K562 (cell line): ENCODE data around the gene TMEM144. TPM values are rescaled to one million over a fixed set of nuclear protein-coding genes. Genes with fewer than 3 reads are reported as not detected.

Source experiments
- ATAC-seq: fragments of 200-7000 bp; cut with Tn5 transposase; 3 replicates; pipeline ENCODE4 v1.9.1; 2020; ENCODE audit warnings: moderate library complexity
- BruUV-seq: library from RNA; stranded (reverse); fragments of 400-500 nt; replicated peaks from 2 replicates; lab custom pipeline; 2021; lab: Mats Ljungman, UMichigan
- CTCF ChIA-PET: fragments of 300-600 bp; formaldehyde crosslinking; extraction: SDS; loops from one replicate; lab custom pipeline; 2021; ENCODE audit warnings: low intra/inter-chr PET ratio; lab: Yijun Ruan, JAX
- POLR2A ChIA-PET: fragments of 300-600, 350-650 bp; sonication (Branson Sonifier 250); formaldehyde crosslinking; extraction: SDS; loops from one replicate; lab custom pipeline; 2021; ENCODE audit warnings: antibody characterized with exemption, inconsistent platforms; lab: Yijun Ruan, JAX
- DNase-seq, 4 experiments: peaks; one replicate each; pipeline versions ENCODE4 v3.0.0 to v3.0.0-alpha.2; 2011 to 2018; ENCODE audit warnings: low spot score in 3 of 4, mixed read lengths in 3 of 4; ENCODE audit errors: extremely low read depth in 1 of 4
- FAIRE-seq: peaks from 2 replicates; lab custom pipeline; 2011; peaks lifted over from hg19 to GRCh38; lab: Jason Lieb, UNC
- H2AFZ ChIP-seq: 2 replicates; pipeline ENCODE4 v1.6.0; 2011; ENCODE audit warnings: low read depth, low read length, control low read depth, inconsistent platforms
- H3K27ac ChIP-seq: fragments of 200-600 bp; 3 replicates; pipeline ENCODE4 v1.8.0; 2011; ENCODE audit warnings: low read depth, mild to moderate bottlenecking, control low read depth, inconsistent platforms, low read length, moderate library complexity, mixed read lengths; ENCODE audit errors: extremely low read depth
- H3K27me3 ChIP-seq, 2 experiments: fragments of 300-600 bp in 1 of 2; 2 replicates in 1 of 2; 3 replicates in 1 of 2; pipeline versions ENCODE4 v1.6.0 to v1.8.0; 2011; ENCODE audit warnings: inconsistent platforms in 2 of 2, low read length in 2 of 2, mild to moderate bottlenecking in 1 of 2, mixed read lengths in 1 of 2, moderate library complexity in 1 of 2; ENCODE audit not compliant: control insufficient read depth in 2 of 2, insufficient read depth in 2 of 2
- H3K36me3 ChIP-seq: fragments of 300-600 bp; 3 replicates; pipeline ENCODE4 v1.8.0; 2011; ENCODE audit warnings: mild to moderate bottlenecking, low read length, inconsistent platforms; ENCODE audit not compliant: control insufficient read depth, insufficient read depth
- H3K4me1 ChIP-seq, 2 experiments: fragments of 200-600 bp in 1 of 2; replicated peaks in 1 of 2; 2 replicates in 1 of 2; 3 replicates in 1 of 2; pipeline versions ENCODE4 v1.5.1 to v1.8.0; 2011; ENCODE audit warnings: inconsistent platforms in 2 of 2, low read length in 2 of 2, mild to moderate bottlenecking in 1 of 2, mixed read lengths in 1 of 2, moderate library complexity in 1 of 2; ENCODE audit not compliant: control insufficient read depth in 2 of 2, insufficient read depth in 2 of 2
- H3K4me2 ChIP-seq: 2 replicates; pipeline ENCODE4 v1.6.1; 2011; ENCODE audit warnings: low read length, control low read depth, inconsistent platforms, mixed read lengths; ENCODE audit not compliant: insufficient read depth
- H3K4me3 ChIP-seq: fragments of 200-600 bp; sonication (generic), shearing (Covaris generic); 2 replicates; pipeline ENCODE4 v1.5.1; 2016; ENCODE audit warnings: control low read depth, inconsistent platforms
- H3K79me2 ChIP-seq: fragments of 200-600 bp; 3 replicates; pipeline ENCODE4 v1.8.0; 2011; ENCODE audit warnings: low read length, inconsistent platforms; ENCODE audit not compliant: control insufficient read depth, insufficient read depth
- H3K9ac ChIP-seq, 2 experiments: 2 replicates each; pipeline versions ENCODE4 v1.6.0 to v1.6.1; 2011; ENCODE audit warnings: low read depth in 2 of 2, low read length in 2 of 2, control low read depth in 1 of 2, inconsistent platforms in 1 of 2, mild to moderate bottlenecking in 1 of 2, mixed read lengths in 1 of 2; ENCODE audit not compliant: insufficient read depth in 1 of 2
- H3K9me1 ChIP-seq: one replicate; pipeline ENCODE4 v1.6.0; 2011; ENCODE audit warnings: inconsistent platforms, mild to moderate bottlenecking, low read length, moderate library complexity; ENCODE audit not compliant: control insufficient read depth, insufficient read depth
- H3K9me3 ChIP-seq: replicated peaks from 2 replicates; pipeline ENCODE4 v1.5.1; 2011; ENCODE audit warnings: low read depth, low read length, inconsistent platforms; ENCODE audit not compliant: control insufficient read depth, insufficient read depth
- H4K20me1 ChIP-seq: replicated peaks from 2 replicates; pipeline ENCODE4 v1.6.1; 2011; ENCODE audit warnings: low read length, inconsistent platforms, mixed read lengths; ENCODE audit not compliant: control insufficient read depth, insufficient read depth
- ATF4 ChIP-seq: fragments of 450-650 bp; formaldehyde crosslinking; IDR thresholded peaks from 2 replicates; pipeline ENCODE4 v1.4.0; 2022; ENCODE audit warnings: mild to moderate bottlenecking, moderate library complexity
- CBFA2T2 ChIP-seq: fragments of 450-650 bp; conservative IDR thresholded peaks from 2 replicates; pipeline ENCODE4 v1.6.1; 2017; ENCODE audit warnings: mild to moderate bottlenecking
- CHCHD3 ChIP-seq: fragments of 250-450 bp; sonication (Bioruptor Pico); IDR thresholded peaks from 2 replicates; pipeline ENCODE4 v2.1.2; 2022; ENCODE audit warnings: mild to moderate bottlenecking
- E2F6 ChIP-seq, 2 experiments: IDR thresholded peaks; 2 replicates each; pipeline ENCODE4 v1.6.1; 2011; ENCODE audit warnings: borderline replicate concordance in 1 of 2, control low read depth in 1 of 2, low read depth in 1 of 2, low read length in 1 of 2, mild to moderate bottlenecking in 1 of 2, mixed read lengths in 1 of 2, moderate library complexity in 1 of 2; ENCODE audit not compliant: insufficient read depth in 1 of 2, insufficient read length in 1 of 2, poor library complexity in 1 of 2, severe bottlenecking in 1 of 2; ENCODE audit errors: extremely low read depth in 1 of 2
- ERF ChIP-seq: fragments of 450-650 bp; formaldehyde crosslinking; IDR thresholded peaks from 2 replicates; pipeline ENCODE4 v1.4.0; 2020; ENCODE audit warnings: mild to moderate bottlenecking, mixed read lengths
- FOXP4 ChIP-seq: sonication (generic); formaldehyde crosslinking; IDR thresholded peaks from 2 replicates; pipeline ENCODE4 v1.8.0; 2022; ENCODE audit warnings: mild to moderate bottlenecking, missing genetic modification reagents, borderline replicate concordance
- HES1 ChIP-seq: fragments of 450-650 bp; IDR thresholded peaks from 2 replicates; pipeline ENCODE4 v1.6.1; 2016; ENCODE audit warnings: low read depth, mild to moderate bottlenecking, moderate library complexity
- NCOR1 ChIP-seq: fragments of 450-650 bp; IDR thresholded peaks from 2 replicates; pipeline ENCODE4 v1.6.1; 2016; ENCODE audit warnings: mild to moderate bottlenecking, moderate library complexity
- PHB ChIP-seq: fragments of 250-450 bp; sonication (Bioruptor Pico); IDR thresholded peaks from 2 replicates; pipeline ENCODE4 v1.5.0; 2021
- SMAD4 ChIP-seq: fragments of 250-450 bp; sonication (Bioruptor Pico); conservative IDR thresholded peaks from 2 replicates; pipeline ENCODE4 v1.8.0; 2021; ENCODE audit warnings: inconsistent platforms, mild to moderate bottlenecking, moderate library complexity
- TCF3 ChIP-seq: sonication (generic); formaldehyde crosslinking; IDR thresholded peaks from 2 replicates; pipeline ENCODE4 v1.4.0; 2020; ENCODE audit warnings: mild to moderate bottlenecking, missing genetic modification reagents
- UBTF ChIP-seq, 2 experiments: IDR thresholded peaks; 2 replicates each; pipeline ENCODE4 v1.6.1; 2012; ENCODE audit warnings: improper control_type of control experiment in 2 of 2, low read depth in 2 of 2, low read length in 2 of 2, borderline replicate concordance in 1 of 2
- XRCC4 ChIP-seq: IDR thresholded peaks from one replicate; pipeline ENCODE4 v1.6.1; 2011; ENCODE audit not compliant: insufficient read depth, insufficient read length; ENCODE audit errors: extremely low read depth
- ZNF134 ChIP-seq: fragments of 250-450 bp; sonication (Bioruptor Pico); conservative IDR thresholded peaks from 2 replicates; pipeline ENCODE4 v1.4.0; 2020
- WGBS: fragments of 100-300 bp; shearing (Covaris generic); methylation state at CpG from one replicate; pipeline ENCODE4 v1.1.6; 2016; ENCODE audit warnings: low coverage, mixed read lengths; ENCODE audit not compliant: insufficient coverage; ENCODE audit errors: missing lambda C conversion rate; 5-methylcytosine and 5-hydroxymethylcytosine counted together
- in situ Hi-C: fragments of 300-500 bp; cut with MboI; formaldehyde crosslinking; loops from 4 replicates; pipeline ENCODE4 v1.15.0; 2018; ENCODE audit warnings: inconsistent platforms, mixed read lengths
- intact Hi-C: fragments of 100-400 bp; cut with micrococcal nuclease; formaldehyde crosslinking; loops from 2 replicates; pipeline ENCODE4 v1.14.2; 2022
- polyA plus RNA-seq, 8 experiments: library from polyadenylated mRNA; depleted of rRNA in 4 of 8; stranded (reverse) in 5 of 8; unstranded in 3 of 8; fragments of >200 nt; fragmentation: Nextera tagmentation in 2 of 8; fragmentation: Illumina TruSeq in 1 of 8; extraction: Ambion mirVana in 2 of 8; extraction: Trizol in 1 of 8; gene quantifications; 2 replicates each; pipeline versions ENCODE4 v1.2.1 to v1.2.3, GENCODE V29; 2011 to 2014; ENCODE audit warnings: inconsistent platforms in 1 of 8, missing spikeins in 1 of 8
- total RNA-seq, 7 experiments: library from RNA; depleted of rRNA in 6 of 7; stranded (reverse); fragments of >200 nt in 6 of 7; fragmentation: Illumina TruSeq in 2 of 7; extraction: Trizol in 2 of 7; gene quantifications; 2 replicates each; pipeline versions ENCODE4 v1.2.1 to v1.2.3, GENCODE V29; 2011 to 2021; ENCODE audit warnings: low replicate concordance in 1 of 7

TMEM144 gene
- total and polyA plus RNA-seq, 9 of the 15 experiments (the other 6 are each of a cell fraction or from before 2014, with no cell fraction given) = 4.0 to 12.0 (median 6.1) TPM

GRCh38 chr4:158292156-158292555, 81.9 kb downstream of the TMEM144 start (continued):
- no peak for TF ChIP-seq TCF3 (CRISPR knock-in tag)

GRCh38 chr4:158295053-158295452, 84.8 kb downstream of the TMEM144 start:
- Histone ChIP-seq H3K36me3 (no peaks in the 10 kb centered on the region), H3K4me2 (no peak overlapping the region), H3K9me1 (no peaks in the 10 kb centered on the region), H3K9ac (no peak overlapping the region), H3K4me3 (no peak overlapping the region), H4K20me1 (no peaks in the 10 kb centered on the region), H3K4me1 (peaks cover 0 to 5% of the 10 kb centered on the region in 2 experiments; a peak in 1 of 5 replicates), H3K27me3 (no peaks in the 10 kb centered on the region), H2AFZ (no peak overlapping the region), H3K9me3 (no peaks in the 10 kb centered on the region; the same call in 1 of the 2 replicates), H3K27ac (no peak overlapping the region), H3K79me2 (no peaks in the 10 kb centered on the region)
- ATAC-seq (no peak), FAIRE-seq (no peak), DNase-seq (no peak)
- WGBS = 11% methylated on average over 2 of the region's 2 CpGs
- CTCF ChIA-PET = no interaction called here
- POLR2A ChIA-PET = no interaction called here
- BruUV-seq = no TSS peak
- in situ Hi-C loops (no loop called here), intact Hi-C loops (no loop called here)
- TF ChIP-seq FOXP4 (no peak), CHCHD3 (CRISPR knock-in tag) (no peak), NCOR1 (no peak), UBTF (IDR thresholded peaks at IDR 0.05; ENCODE audit: borderline replicate concordance in 1 of 2, low read depth in 2 of 2, low read length in 2 of 2) (no peak), ERF (CRISPR knock-in tag) (no peak), CBFA2T2 (no peak), SMAD4 (CRISPR knock-in tag) (0 out of 2 replicates have a peak, but pooled peaks have one; percentile 27), PHB (CRISPR knock-in tag) (no peak), ZNF134 (CRISPR knock-in tag) (no peak), XRCC4 (no peak), ATF4 (peak; percentile 85), HES1 (0 out of 2 replicates have a peak, but pooled peaks have one; percentile 21), E2F6 (IDR thresholded peaks at IDR 0.05; ENCODE audit: borderline replicate concordance in 1 of 2, extremely low read depth in 1 of 2, insufficient read depth in 1 of 2, insufficient read length in 1 of 2, low read depth in 1 of 2, low read length in 1 of 2, poor library complexity in 1 of 2, severe bottlenecking in 1 of 2) (no peak)
